ENCODE data around the gene DSCAM.

DNA sequence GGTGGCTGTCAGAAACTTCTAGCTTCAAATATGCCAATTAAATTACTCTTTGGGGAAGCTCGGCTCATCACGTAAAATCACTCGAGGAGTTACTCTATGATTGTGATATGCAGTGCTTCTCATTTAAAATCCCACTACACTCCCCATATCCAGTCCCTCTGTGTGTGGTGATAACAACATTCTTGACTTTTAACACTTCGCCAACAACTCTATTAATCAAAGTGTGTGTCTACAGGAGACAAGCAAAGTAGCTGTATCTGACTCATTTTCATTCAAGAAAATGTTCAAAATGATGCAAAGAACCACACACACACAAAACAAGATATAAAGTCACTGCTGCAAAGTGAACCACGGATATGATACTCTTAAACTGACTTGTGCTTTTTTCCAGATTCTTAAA is 341.3 kb downstream of the DSCAM start:
- TF ChIP-seq POLR2AphosphoS5 (IDR thresholded peaks at IDR 0.05; ENCODE audit: insufficient read depth in 1 of 2, low read depth in 1 of 2) (no peak), POLR2A (IDR thresholded peaks at IDR 0.05) (no peak)
- TF ChIP-seq, protein P1, sequence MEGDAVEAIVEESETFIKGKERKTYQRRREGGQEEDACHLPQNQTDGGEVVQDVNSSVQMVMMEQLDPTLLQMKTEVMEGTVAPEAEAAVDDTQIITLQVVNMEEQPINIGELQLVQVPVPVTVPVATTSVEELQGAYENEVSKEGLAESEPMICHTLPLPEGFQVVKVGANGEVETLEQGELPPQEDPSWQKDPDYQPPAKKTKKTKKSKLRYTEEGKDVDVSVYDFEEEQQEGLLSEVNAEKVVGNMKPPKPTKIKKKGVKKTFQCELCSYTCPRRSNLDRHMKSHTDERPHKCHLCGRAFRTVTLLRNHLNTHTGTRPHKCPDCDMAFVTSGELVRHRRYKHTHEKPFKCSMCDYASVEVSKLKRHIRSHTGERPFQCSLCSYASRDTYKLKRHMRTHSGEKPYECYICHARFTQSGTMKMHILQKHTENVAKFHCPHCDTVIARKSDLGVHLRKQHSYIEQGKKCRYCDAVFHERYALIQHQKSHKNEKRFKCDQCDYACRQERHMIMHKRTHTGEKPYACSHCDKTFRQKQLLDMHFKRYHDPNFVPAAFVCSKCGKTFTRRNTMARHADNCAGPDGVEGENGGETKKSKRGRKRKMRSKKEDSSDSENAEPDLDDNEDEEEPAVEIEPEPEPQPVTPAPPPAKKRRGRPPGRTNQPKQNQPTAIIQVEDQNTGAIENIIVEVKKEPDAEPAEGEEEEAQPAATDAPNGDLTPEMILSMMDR (IDR thresholded peaks at IDR 0.05), result no peak

Measured in vagina (tissue), 2 donors.